ENCODE results near the gene U2SURP. TPM values are rescaled to one million over a fixed set of nuclear protein-coding genes. Genes with fewer than 3 reads are reported as not detected.

The U2SURP gene
- total RNA-seq, 1 donor from 2014 or later, result 105 TPM

DNA sequence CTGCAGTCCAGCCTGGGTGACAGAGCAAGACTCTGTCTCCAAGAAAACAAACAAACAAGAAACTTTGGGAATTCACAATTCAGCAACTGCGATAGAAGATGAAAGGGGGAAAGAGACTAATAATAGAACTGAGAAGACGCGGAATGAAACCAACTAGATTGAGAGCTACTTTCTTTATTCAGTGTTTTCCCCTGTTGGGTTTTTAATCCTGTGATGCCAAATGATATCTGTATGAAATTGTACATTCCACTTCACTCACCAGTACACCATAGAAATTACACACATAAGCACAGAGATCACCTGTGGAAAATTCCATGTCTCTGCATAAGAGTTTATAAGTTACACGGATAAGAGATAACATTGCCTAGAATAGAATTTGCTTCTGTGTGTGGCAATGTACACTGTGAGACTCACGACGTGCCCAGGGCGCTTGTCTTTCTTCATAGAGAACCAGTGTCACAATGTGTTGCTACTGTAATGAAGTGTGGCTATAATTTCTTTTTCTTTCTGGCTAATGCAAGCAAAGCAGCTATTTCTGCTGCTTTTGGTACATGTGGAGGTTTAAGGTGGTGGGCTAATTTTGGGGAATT is 100.5 kb downstream of the U2SURP start:
- Mint-ChIP-seq H3K4me3 (ENCODE audit: unreplicated experiment) (no peak overlapping the region), H3K9me3 (ENCODE audit: unreplicated experiment) (peaks cover 9% of the 10 kb centered on the region), H3K4me1 (ENCODE audit: low read depth, unreplicated experiment) (peaks cover 3% of the 10 kb centered on the region), H3K36me3 (ENCODE audit: unreplicated experiment) (peaks cover 32% of the 10 kb centered on the region), H3K27ac (ENCODE audit: unreplicated experiment) (no peak overlapping the region), H3K27me3 (ENCODE audit: unreplicated experiment) (no peaks in the 10 kb centered on the region)
- DNase-seq, result no peak
- TF ChIP-seq, protein P1, sequence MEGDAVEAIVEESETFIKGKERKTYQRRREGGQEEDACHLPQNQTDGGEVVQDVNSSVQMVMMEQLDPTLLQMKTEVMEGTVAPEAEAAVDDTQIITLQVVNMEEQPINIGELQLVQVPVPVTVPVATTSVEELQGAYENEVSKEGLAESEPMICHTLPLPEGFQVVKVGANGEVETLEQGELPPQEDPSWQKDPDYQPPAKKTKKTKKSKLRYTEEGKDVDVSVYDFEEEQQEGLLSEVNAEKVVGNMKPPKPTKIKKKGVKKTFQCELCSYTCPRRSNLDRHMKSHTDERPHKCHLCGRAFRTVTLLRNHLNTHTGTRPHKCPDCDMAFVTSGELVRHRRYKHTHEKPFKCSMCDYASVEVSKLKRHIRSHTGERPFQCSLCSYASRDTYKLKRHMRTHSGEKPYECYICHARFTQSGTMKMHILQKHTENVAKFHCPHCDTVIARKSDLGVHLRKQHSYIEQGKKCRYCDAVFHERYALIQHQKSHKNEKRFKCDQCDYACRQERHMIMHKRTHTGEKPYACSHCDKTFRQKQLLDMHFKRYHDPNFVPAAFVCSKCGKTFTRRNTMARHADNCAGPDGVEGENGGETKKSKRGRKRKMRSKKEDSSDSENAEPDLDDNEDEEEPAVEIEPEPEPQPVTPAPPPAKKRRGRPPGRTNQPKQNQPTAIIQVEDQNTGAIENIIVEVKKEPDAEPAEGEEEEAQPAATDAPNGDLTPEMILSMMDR (IDR thresholded peaks at IDR 0.05; ENCODE audit: partially characterized antibody, unreplicated experiment), result no peak

DNA sequence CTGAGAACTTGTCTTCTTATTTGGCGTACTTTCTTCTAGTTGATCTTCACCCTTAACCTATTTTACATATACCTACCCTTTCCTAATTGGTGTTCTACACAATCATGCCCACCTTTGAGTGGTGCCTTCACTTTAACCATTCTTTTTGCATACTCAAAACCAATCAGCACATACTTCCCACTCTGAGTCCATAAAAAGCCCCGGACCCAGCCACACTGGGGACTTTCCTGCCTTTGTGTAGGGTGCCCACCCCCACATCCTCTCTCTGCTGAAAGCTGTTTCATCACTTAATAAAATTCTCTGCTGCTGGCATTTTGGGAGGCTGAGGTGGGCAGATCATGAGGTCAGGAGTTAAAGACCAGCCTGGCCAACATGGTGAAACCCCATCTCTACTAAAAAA is 102.3 kb downstream of the U2SURP start:
- no peak for DNase-seq
- Mint-ChIP-seq H3K4me1 (ENCODE audit: low read depth, unreplicated experiment) (peaks cover 3% of the 10 kb centered on the region), H3K36me3 (ENCODE audit: unreplicated experiment) (peaks cover 32% of the 10 kb centered on the region), H3K9me3 (ENCODE audit: unreplicated experiment) (peaks cover 12% of the 10 kb centered on the region), H3K4me3 (ENCODE audit: unreplicated experiment) (no peak overlapping the region), H3K27ac (ENCODE audit: unreplicated experiment) (no peak overlapping the region), H3K27me3 (ENCODE audit: unreplicated experiment) (no peaks in the 10 kb centered on the region)
- TF ChIP-seq, protein P1 (IDR thresholded peaks at IDR 0.05; ENCODE audit: partially characterized antibody, unreplicated experiment), result no peak

DNA sequence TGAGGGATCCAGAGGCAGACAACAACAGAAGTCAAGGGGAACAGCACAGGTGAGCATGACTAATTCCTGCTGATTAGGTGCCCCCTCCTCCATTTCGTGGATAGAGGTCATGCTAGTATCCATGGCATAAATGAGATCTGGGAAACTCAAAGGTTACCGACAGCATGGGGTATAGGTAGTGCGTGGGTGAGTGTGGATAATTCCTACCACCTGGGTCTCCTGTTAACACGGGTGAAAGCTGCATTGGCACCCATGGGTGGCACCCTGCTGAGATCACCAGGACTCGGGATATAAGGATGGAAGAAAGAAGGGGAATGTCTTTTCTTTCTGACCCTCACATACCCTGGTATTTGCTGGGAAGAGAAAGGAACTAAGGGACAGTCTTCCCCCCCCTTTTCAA is 103.8 kb downstream of the U2SURP start:
- Mint-ChIP-seq H3K9me3 (ENCODE audit: unreplicated experiment) (peaks cover 12% of the 10 kb centered on the region), H3K36me3 (ENCODE audit: unreplicated experiment) (peaks cover 32% of the 10 kb centered on the region), H3K27ac (ENCODE audit: unreplicated experiment) (no peak overlapping the region), H3K4me3 (ENCODE audit: unreplicated experiment) (no peak overlapping the region), H3K4me1 (ENCODE audit: low read depth, unreplicated experiment) (peaks cover 2% of the 10 kb centered on the region), H3K27me3 (ENCODE audit: unreplicated experiment) (no peaks in the 10 kb centered on the region)
- DNase-seq, result no peak
- TF ChIP-seq, protein P1 (IDR thresholded peaks at IDR 0.05; ENCODE audit: partially characterized antibody, unreplicated experiment), result no peak

- H3K4me3 Mint-ChIP-seq (ENCODE audit: unreplicated experiment), result no peak overlapping the region
- DNase-seq, result no peak
These were observed 108.5 kb downstream of the U2SURP start for GRCh38 chr3:143109861-143110260.

More at GRCh38 chr3:143109861-143110260, 108.5 kb downstream of the U2SURP start:
- Mint-ChIP-seq H3K36me3 (ENCODE audit: unreplicated experiment) (peaks cover 15% of the 10 kb centered on the region), H3K9me3 (ENCODE audit: unreplicated experiment) (peaks cover 7% of the 10 kb centered on the region), H3K27ac (ENCODE audit: unreplicated experiment) (no peak overlapping the region), H3K4me1 (ENCODE audit: low read depth, unreplicated experiment) (no peaks in the 10 kb centered on the region), H3K27me3 (ENCODE audit: unreplicated experiment) (peaks cover 3% of the 10 kb centered on the region)
- TF ChIP-seq, protein P1 (IDR thresholded peaks at IDR 0.05; ENCODE audit: partially characterized antibody, unreplicated experiment), result no peak

Other genes with a start within 250 kb of the U2SURP start
- gene PCOLCE2, start 112.5 kb upstream of the U2SURP start, total RNA-seq (ENCODE audit: unreplicated experiment), result 33.4 TPM
- gene PAQR9, start 37.9 kb upstream of the U2SURP start, total RNA-seq (ENCODE audit: unreplicated experiment), result 2.5 TPM
- 51.7 TPM for gene CHST2, start 118.2 kb downstream of the U2SURP start, total RNA-seq (ENCODE audit: unreplicated experiment)